Panc1 (cell line): ENCODE data around the gene LRBA. TPM values are rescaled to one million over a fixed set of nuclear protein-coding genes. Genes with fewer than 3 reads are reported as not detected.

ENCODE experiments used
- ATAC-seq: fragments of 200-7000 bp; cut with Tn5 transposase; 2 replicates; pipeline ENCODE4 v1.9.1; 2020; ENCODE audit warnings: mild to moderate bottlenecking, moderate library complexity
- BruUV-seq: library from RNA; stranded (reverse); fragments of 400-500 nt; replicated peaks from 2 replicates; lab custom pipeline; 2021; lab: Mats Ljungman, UMichigan
- CTCF ChIA-PET: fragments of 300-600 bp; sonication (Branson Sonifier 250); formaldehyde crosslinking; loops from one replicate; lab custom pipeline; 2022; ENCODE audit warnings: antibody characterized with exemption; lab: Charles Lee
- POLR2A ChIA-PET: fragments of 300-600 bp; sonication (Branson Sonifier 250); formaldehyde crosslinking; loops from one replicate; lab custom pipeline; 2022; ENCODE audit warnings: antibody characterized with exemption; lab: Charles Lee
- DNase-seq: peaks from one replicate; pipeline ENCODE4 v3.0.0-alpha.2; 2010; ENCODE audit warnings: low read depth, low spot score
- H3K27ac ChIP-seq: 2 replicates; pipeline ENCODE4 v1.5.1; 2011; ENCODE audit warnings: mild to moderate bottlenecking, low read length, inconsistent platforms
- H3K27me3 ChIP-seq: fragments of 200-500 bp; sonication (Bioruptor generic); 2 replicates; pipeline ENCODE4 v1.6.0; 2014; ENCODE audit warnings: low read length, inconsistent platforms; ENCODE audit not compliant: control insufficient read depth, insufficient read depth
- H3K36me3 ChIP-seq: fragments of 200-500 bp; sonication (Bioruptor generic); 2 replicates; pipeline ENCODE4 v1.5.1; 2014; ENCODE audit warnings: inconsistent platforms, mild to moderate bottlenecking, low read length, moderate library complexity; ENCODE audit not compliant: control insufficient read depth, insufficient read depth
- H3K4me1 ChIP-seq: 2 replicates; pipeline ENCODE4 v1.5.1; 2011; ENCODE audit warnings: inconsistent platforms, mild to moderate bottlenecking, low read length, moderate library complexity; ENCODE audit not compliant: control insufficient read depth, insufficient read depth
- H3K4me3 ChIP-seq, 2 experiments: 2 replicates each; pipeline ENCODE4 v1.5.1; 2011 to 2012; ENCODE audit warnings: low read depth in 2 of 2, low read length in 2 of 2, mild to moderate bottlenecking in 2 of 2, inconsistent platforms in 1 of 2, moderate library complexity in 1 of 2
- H3K9me3 ChIP-seq: fragments of 200-500 bp; sonication (Bioruptor generic); 2 replicates; pipeline ENCODE4 v1.5.1; 2014; ENCODE audit warnings: low read depth, mild to moderate bottlenecking, inconsistent platforms, low read length, moderate library complexity; ENCODE audit not compliant: control insufficient read depth, insufficient read depth
- CTCF ChIP-seq: fragments of 450-650 bp; IDR thresholded peaks from 2 replicates; pipeline ENCODE4 v1.5.1; 2017; ENCODE audit warnings: mild to moderate bottlenecking
- POLR2AphosphoS5 ChIP-seq: IDR thresholded peaks from 2 replicates; pipeline ENCODE4 v1.6.1; 2012; ENCODE audit warnings: mild to moderate bottlenecking, low read depth, low read length, moderate library complexity
- SIN3A ChIP-seq: IDR thresholded peaks from 2 replicates; pipeline ENCODE4 v1.6.1; 2012; ENCODE audit warnings: low read depth, mild to moderate bottlenecking, low read length, moderate library complexity, borderline replicate concordance; ENCODE audit not compliant: insufficient read depth
- TCF7L2 ChIP-seq: IDR thresholded peaks from 2 replicates; pipeline ENCODE4 v1.6.1; 2011; ENCODE audit warnings: mild to moderate bottlenecking, low read depth, low read length, inconsistent platforms
- in situ Hi-C: cut with HindIII; loops from 2 replicates; pipeline ENCODE4 v1.10.0; 2016; ENCODE audit warnings: low sequenced_read_pairs, low pct_unique_long_range_greater_than_20kb
- intact Hi-C: fragments of 100-400 bp; cut with micrococcal nuclease; formaldehyde crosslinking; loops from one replicate; pipeline ENCODE4 v1.10.0; 2022; ENCODE audit not compliant: unreplicated experiment
- total RNA-seq: library from RNA; stranded (reverse); gene quantifications from one replicate; pipeline ENCODE4 v1.2.1, GENCODE V29; 2021; ENCODE audit not compliant: unreplicated experiment
- TF ChIP-seq, protein P1 (sequence below), 2 experiments: IDR thresholded peaks; 2 replicates each; pipeline ENCODE4 v1.6.1; 2011 to 2012; ENCODE audit warnings: low read depth in 2 of 2, control low read depth in 1 of 2, low read length in 1 of 2, mild to moderate bottlenecking in 1 of 2, moderate library complexity in 1 of 2; ENCODE audit not compliant: insufficient read depth in 1 of 2

LRBA gene
- total RNA-seq, 1 experiment from 2014 or later, result 26.4 TPM

GRCh38 chr4:150451883-150452282, 563.2 kb downstream of the LRBA start:
- no peaks in the 10 kb centered on the region for H3K4me1 ChIP-seq
- in situ Hi-C loops (no loop called here), intact Hi-C loops (no loop called here)
- TF ChIP-seq TCF7L2, result no peak
- no peak for TF ChIP-seq CTCF
- no peak for TF ChIP-seq POLR2AphosphoS5
- TF ChIP-seq, protein P1, sequence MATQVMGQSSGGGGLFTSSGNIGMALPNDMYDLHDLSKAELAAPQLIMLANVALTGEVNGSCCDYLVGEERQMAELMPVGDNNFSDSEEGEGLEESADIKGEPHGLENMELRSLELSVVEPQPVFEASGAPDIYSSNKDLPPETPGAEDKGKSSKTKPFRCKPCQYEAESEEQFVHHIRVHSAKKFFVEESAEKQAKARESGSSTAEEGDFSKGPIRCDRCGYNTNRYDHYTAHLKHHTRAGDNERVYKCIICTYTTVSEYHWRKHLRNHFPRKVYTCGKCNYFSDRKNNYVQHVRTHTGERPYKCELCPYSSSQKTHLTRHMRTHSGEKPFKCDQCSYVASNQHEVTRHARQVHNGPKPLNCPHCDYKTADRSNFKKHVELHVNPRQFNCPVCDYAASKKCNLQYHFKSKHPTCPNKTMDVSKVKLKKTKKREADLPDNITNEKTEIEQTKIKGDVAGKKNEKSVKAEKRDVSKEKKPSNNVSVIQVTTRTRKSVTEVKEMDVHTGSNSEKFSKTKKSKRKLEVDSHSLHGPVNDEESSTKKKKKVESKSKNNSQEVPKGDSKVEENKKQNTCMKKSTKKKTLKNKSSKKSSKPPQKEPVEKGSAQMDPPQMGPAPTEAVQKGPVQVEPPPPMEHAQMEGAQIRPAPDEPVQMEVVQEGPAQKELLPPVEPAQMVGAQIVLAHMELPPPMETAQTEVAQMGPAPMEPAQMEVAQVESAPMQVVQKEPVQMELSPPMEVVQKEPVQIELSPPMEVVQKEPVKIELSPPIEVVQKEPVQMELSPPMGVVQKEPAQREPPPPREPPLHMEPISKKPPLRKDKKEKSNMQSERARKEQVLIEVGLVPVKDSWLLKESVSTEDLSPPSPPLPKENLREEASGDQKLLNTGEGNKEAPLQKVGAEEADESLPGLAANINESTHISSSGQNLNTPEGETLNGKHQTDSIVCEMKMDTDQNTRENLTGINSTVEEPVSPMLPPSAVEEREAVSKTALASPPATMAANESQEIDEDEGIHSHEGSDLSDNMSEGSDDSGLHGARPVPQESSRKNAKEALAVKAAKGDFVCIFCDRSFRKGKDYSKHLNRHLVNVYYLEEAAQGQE (IDR thresholded peaks at IDR 0.05; ENCODE audit: insufficient read depth in 1 of 2, low read depth in 2 of 2, low read length in 1 of 2), result no peak
- no peak for TF ChIP-seq SIN3A
- no TSS peak for BruUV-seq
- no peak for ATAC-seq
- H3K36me3 ChIP-seq, result no peaks in the 10 kb centered on the region
- no peaks in the 10 kb centered on the region for H3K27me3 ChIP-seq
- H3K4me3 ChIP-seq, result no peak overlapping the region
- no peak overlapping the region for H3K27ac ChIP-seq
- ChIA-PET CTCF (no interaction called here), POLR2A (no interaction called here)
- no peak for DNase-seq
- no peaks in the 10 kb centered on the region for H3K9me3 ChIP-seq

DNA sequence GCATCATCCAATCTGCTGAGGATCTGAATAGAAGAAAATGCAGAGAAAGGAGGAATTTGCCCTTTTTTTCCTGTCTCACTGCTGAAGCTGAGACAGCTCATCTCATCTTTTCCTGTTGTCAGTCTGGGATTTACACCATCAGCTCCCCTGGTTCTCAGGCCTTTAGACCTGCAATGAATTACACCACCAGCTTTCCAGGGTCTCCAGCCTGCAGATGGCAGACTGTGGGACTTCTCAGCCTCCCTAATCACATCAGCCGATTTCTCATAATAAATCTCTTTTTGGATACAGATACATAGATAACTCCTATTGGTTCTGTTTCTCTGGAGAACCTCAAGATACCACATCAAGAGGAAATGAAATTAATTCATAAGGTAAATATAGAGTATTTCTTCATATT, 567.7 kb downstream of the LRBA start:
- ChIA-PET POLR2A (no interaction called here), CTCF (no interaction called here)
- Histone ChIP-seq H3K36me3 (no peaks in the 10 kb centered on the region), H3K27me3 (no peaks in the 10 kb centered on the region), H3K9me3 (no peaks in the 10 kb centered on the region), H3K4me1 (no peaks in the 10 kb centered on the region), H3K4me3 (no peak overlapping the region), H3K27ac (no peak overlapping the region)
- DNase-seq (no peak), ATAC-seq (no peak)
- intact Hi-C loops (no loop called here), in situ Hi-C loops (no loop called here)
- TF ChIP-seq POLR2AphosphoS5 (no peak), TCF7L2 (no peak), CTCF (no peak), SIN3A (no peak)
- TF ChIP-seq, protein P1 (IDR thresholded peaks at IDR 0.05; ENCODE audit: insufficient read depth in 1 of 2, low read depth in 2 of 2, low read length in 1 of 2), result no peak
- BruUV-seq, result no TSS peak
